ENCODE data around the gene MAP4K4.

Gene MAP4K4

GRCh38 chr2:101842471-101842870, 145.0 kb downstream of the MAP4K4 start:
- Histone ChIP-seq H3K9me3 (replicated peaks; ENCODE audit: insufficient read depth, low read length) (no peaks in the 10 kb centered on the region), H4K20me1 (ENCODE audit: insufficient read depth, low read length) (no peaks in the 10 kb centered on the region), H2AFZ (ENCODE audit: low read length) (no peak overlapping the region), H3K4me2 (ENCODE audit: low read depth, low read length) (no peak overlapping the region), H3K9me2 (replicated peaks; ENCODE audit: insufficient read depth, low read length) (no peaks in the 10 kb centered on the region), H3K9ac (ENCODE audit: low read length) (no peak overlapping the region), H3F3A (ENCODE audit: insufficient read depth, low read length) (no peaks in the 10 kb centered on the region), H3K27ac (ENCODE audit: low read length) (no peak overlapping the region), H3K79me2 (ENCODE audit: low read length) (no peaks in the 10 kb centered on the region), H3K4me1 (ENCODE audit: low read length) (no peaks in the 10 kb centered on the region), H3K4me3 (ENCODE audit: low read length) (no peak overlapping the region), H3K27me3 (replicated peaks; ENCODE audit: insufficient read depth, low read length) (no peaks in the 10 kb centered on the region), H3K36me3 (replicated peaks; ENCODE audit: insufficient read depth, low read length) (no peaks in the 10 kb centered on the region)
- TF ChIP-seq EZH2phosphoT487 (IDR thresholded peaks at IDR 0.05; ENCODE audit: low read length) (no peak), CTCF (IDR thresholded peaks at IDR 0.05; ENCODE audit: low read length) (no peak), EZH2 (optimal IDR thresholded peaks at IDR 0.05; ENCODE audit: low read depth, low read length) (no peak)
- DNase-seq: no peak

DNA sequence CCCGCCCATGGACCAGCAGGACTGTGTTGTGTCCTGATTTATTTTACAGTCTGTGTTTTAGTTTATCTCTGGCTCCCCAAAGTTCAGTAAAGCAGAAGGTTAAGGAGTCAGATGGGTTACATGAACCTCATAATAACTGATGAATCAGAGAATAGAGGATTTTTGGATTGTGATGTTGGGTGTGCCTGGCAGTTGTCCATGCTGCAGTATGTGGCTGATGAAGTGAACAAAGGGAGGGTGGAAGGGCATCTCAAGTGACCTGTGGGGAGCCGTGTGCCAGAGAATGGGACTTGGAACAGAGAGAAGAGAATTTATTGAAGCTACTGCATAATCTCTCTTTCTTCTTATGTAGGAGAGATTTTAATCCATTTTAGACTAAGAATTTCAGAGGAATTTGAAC, 145.5 kb downstream of the MAP4K4 start:
- Histone ChIP-seq H4K20me1 (ENCODE audit: insufficient read depth, low read length) (no peaks in the 10 kb centered on the region), H3K27me3 (replicated peaks; ENCODE audit: insufficient read depth, low read length) (no peaks in the 10 kb centered on the region), H3K4me1 (ENCODE audit: low read length) (no peaks in the 10 kb centered on the region), H2AFZ (ENCODE audit: low read length) (no peak overlapping the region), H3K4me3 (ENCODE audit: low read length) (no peak overlapping the region), H3K9me3 (replicated peaks; ENCODE audit: insufficient read depth, low read length) (no peaks in the 10 kb centered on the region), H3F3A (ENCODE audit: insufficient read depth, low read length) (no peaks in the 10 kb centered on the region), H3K27ac (ENCODE audit: low read length) (no peak overlapping the region), H3K4me2 (ENCODE audit: low read depth, low read length) (no peak overlapping the region), H3K36me3 (replicated peaks; ENCODE audit: insufficient read depth, low read length) (no peaks in the 10 kb centered on the region), H3K9ac (ENCODE audit: low read length) (no peak overlapping the region), H3K79me2 (ENCODE audit: low read length) (no peaks in the 10 kb centered on the region), H3K9me2 (replicated peaks; ENCODE audit: insufficient read depth, low read length) (no peaks in the 10 kb centered on the region)
- TF ChIP-seq EZH2 (optimal IDR thresholded peaks at IDR 0.05; ENCODE audit: low read depth, low read length) (no peak), CTCF (IDR thresholded peaks at IDR 0.05; ENCODE audit: low read length) (no peak), EZH2phosphoT487 (IDR thresholded peaks at IDR 0.05; ENCODE audit: low read length) (no peak)
- DNase-seq: no peak

DNA sequence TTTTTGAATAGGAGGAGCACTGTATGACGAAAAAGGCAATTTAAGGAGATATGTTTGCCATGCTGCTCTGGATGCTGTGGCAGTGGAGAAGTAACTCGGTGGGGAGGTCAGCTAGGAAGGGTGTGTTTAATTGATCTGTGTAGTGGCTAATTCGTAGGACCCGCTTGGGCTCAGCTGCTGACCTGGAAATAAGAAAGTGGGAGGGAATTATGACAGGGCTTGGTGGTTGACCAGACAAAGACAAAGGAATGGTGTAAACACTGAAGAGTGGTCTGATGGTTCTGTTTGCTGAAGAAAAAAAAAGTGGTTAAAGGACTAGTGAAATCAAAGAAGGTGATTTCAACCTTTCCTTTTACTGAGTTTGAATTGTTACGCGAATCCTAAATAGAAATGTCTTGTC, 146.0 kb downstream of the MAP4K4 start:
- no peaks in the 10 kb centered on the region for H3F3A ChIP-seq (ENCODE audit: insufficient read depth, low read length)
- H4K20me1 ChIP-seq (ENCODE audit: insufficient read depth, low read length): no peaks in the 10 kb centered on the region
- no peaks in the 10 kb centered on the region for H3K27me3 ChIP-seq (replicated peaks; ENCODE audit: insufficient read depth, low read length)
- no peak for DNase-seq
- no peak overlapping the region for H3K9ac ChIP-seq (ENCODE audit: low read length)
- H3K9me2 ChIP-seq (replicated peaks; ENCODE audit: insufficient read depth, low read length): no peaks in the 10 kb centered on the region
- H2AFZ ChIP-seq (ENCODE audit: low read length): no peak overlapping the region
- H3K4me2 ChIP-seq (ENCODE audit: low read depth, low read length): no peak overlapping the region
- no peak overlapping the region for H3K27ac ChIP-seq (ENCODE audit: low read length)
- no peaks in the 10 kb centered on the region for H3K36me3 ChIP-seq (replicated peaks; ENCODE audit: insufficient read depth, low read length)
- no peak overlapping the region for H3K4me3 ChIP-seq (ENCODE audit: low read length)
- TF ChIP-seq CTCF (IDR thresholded peaks at IDR 0.05; ENCODE audit: low read length) (no peak), EZH2phosphoT487 (IDR thresholded peaks at IDR 0.05; ENCODE audit: low read length) (no peak), EZH2 (optimal IDR thresholded peaks at IDR 0.05; ENCODE audit: low read depth, low read length) (no peak)
- no peaks in the 10 kb centered on the region for H3K79me2 ChIP-seq (ENCODE audit: low read length)
- no peaks in the 10 kb centered on the region for H3K4me1 ChIP-seq (ENCODE audit: low read length)
- H3K9me3 ChIP-seq (replicated peaks; ENCODE audit: insufficient read depth, low read length): no peaks in the 10 kb centered on the region
